ENCODE measurements around the gene KRTAP4-6.

- TF ChIP-seq POLR2A (IDR thresholded peaks at IDR 0.05) (no peak), CTCF (IDR thresholded peaks at IDR 0.05) (no peak)
Measured at GRCh38 chr17:41178341-41178740, 38.0 kb upstream of the KRTAP4-6 start.

All from esophagus squamous epithelium (tissue), 4 donors.